GM19193 (cell line): ENCODE data around the gene GPX4.

ENCODE experiments used
- POLR2A ChIP-seq: IDR thresholded peaks from 4 replicates; pipeline ENCODE4 v1.6.1; 2011; ENCODE audit not compliant: insufficient read depth, insufficient read length; ENCODE audit errors: extremely low read depth

The GPX4 gene

GRCh38 chr19:1074544-1075283 is 29.1 kb upstream of the GPX4 start:
- no peak for TF ChIP-seq POLR2A

DNA sequence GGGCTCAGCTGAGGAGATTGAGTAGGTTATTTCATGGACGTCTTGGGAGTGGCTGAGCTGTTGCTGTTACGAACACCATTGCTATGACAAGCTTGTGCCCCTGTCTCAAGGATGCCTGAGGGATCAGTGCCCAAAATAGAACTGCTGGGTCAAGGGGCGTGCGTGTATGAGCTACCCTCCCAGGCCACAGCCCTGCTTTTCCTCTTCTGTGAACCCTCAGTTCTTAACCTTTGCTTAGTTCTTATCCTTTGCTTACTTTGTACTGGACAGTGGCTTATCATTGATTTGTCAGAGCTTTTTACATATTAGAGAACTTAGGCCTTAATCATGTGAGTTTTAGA is 27.8 kb upstream of the GPX4 start:
- TF ChIP-seq POLR2A: no peak

- no peak for TF ChIP-seq POLR2A
Measured at GRCh38 chr19:1076951-1077350, 26.8 kb upstream of the GPX4 start.

DNA sequence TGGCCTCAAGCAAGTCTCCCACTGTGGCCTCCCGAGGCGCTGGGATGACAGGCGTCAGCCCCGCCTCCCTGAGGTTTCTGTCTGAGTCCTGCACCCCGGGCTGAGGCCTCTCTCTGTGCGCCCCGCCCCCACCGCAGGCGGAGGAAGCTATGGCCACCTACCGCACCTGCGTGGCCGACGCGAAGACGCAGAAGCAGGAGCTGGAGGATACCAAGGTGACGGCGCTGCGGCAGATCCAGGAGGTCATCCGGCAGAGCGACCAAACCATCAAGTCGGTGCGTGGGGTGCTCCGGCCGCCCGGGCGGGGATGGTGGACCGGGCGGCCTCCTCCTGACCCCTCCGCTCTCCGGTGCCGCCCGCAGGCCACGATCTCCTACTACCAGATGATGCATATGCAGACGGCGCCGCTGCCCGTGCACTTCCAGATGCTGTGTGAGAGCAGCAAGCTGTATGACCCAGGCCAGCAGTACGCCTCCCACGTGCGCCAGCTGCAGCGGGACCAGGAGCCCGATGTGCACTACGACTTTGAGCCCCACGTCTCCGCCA is 24.2 kb upstream of the GPX4 start:
- TF ChIP-seq POLR2A: no peak

DNA sequence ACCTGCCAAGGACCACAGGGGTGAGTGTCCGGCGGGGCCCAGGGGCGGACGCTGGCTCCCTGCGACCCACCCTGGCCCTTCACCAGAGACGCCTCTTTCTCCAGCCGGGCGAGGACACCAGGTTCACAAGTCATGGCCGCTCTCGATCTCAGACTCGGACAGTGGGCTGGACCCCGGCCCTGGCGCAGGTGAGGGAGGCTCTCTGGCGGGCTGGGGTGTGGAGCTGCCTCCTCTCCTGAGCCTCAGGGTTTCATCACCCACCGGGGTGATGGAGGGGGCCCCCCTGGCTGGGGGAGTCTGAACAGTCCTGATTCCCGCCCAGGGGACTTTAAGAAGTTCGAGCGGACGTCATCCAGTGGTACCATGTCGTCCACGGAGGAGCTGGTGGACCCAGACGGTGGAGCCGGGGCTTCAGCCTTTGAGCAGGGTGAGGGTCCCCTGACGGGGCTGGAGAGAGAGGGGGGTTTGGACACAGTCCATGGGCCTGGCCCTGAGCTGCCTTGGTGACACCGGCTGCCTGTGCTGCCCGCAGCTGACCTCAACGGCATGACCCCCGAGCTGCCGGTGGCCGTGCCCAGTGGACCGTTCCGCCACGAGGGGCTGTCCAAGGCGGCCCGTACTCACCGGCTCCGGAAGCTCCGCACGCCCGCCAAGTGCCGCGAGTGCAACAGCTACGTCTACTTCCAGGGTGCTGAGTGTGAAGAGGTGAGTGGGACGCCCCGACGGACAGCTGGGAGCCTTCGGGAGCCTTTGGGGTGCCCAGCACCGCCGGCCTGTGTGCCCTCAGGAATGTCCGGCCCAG is 23.2 kb upstream of the GPX4 start:
- no peak for TF ChIP-seq POLR2A

- no peak for TF ChIP-seq POLR2A
Measured at GRCh38 chr19:1081301-1082164, 22.3 kb upstream of the GPX4 start.

DNA sequence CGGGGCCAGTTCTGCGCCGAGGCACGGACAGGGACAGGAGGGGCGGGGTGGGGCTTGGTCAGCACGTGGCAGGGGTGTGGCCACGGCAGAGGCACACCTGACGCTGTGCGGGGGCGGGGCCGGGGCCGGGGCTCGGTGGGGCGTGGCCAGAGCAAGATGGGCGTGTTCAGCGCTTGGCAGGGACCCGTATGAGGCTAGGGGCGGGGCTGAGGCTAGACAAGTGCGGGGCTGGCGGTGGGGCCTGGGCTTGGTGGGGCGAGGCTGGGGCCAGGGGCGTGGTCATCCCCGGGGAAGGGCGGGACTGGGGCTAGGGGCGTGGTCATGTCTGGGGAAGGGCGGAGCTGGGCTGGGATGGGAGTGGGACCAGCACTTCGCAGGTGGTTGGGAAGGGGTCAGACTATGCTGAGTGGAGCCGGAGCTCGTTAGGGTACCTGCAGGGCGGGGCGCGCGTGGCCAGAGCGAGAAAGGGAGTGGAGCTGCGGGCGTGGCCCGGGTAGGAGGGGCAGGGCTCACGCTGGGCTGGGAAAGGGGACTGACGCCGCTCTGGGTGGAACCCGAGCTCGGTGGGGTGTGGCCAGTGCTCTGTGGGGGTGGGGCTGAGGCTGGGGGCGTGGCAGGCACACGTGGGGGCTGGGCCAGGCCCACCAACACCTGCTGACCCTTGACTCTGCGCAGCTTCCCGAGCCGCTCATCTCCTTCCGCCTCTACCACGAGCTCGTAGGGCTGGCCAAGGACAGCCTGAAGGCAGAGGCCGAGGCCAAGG is 21.4 kb upstream of the GPX4 start:
- no peak for TF ChIP-seq POLR2A

DNA sequence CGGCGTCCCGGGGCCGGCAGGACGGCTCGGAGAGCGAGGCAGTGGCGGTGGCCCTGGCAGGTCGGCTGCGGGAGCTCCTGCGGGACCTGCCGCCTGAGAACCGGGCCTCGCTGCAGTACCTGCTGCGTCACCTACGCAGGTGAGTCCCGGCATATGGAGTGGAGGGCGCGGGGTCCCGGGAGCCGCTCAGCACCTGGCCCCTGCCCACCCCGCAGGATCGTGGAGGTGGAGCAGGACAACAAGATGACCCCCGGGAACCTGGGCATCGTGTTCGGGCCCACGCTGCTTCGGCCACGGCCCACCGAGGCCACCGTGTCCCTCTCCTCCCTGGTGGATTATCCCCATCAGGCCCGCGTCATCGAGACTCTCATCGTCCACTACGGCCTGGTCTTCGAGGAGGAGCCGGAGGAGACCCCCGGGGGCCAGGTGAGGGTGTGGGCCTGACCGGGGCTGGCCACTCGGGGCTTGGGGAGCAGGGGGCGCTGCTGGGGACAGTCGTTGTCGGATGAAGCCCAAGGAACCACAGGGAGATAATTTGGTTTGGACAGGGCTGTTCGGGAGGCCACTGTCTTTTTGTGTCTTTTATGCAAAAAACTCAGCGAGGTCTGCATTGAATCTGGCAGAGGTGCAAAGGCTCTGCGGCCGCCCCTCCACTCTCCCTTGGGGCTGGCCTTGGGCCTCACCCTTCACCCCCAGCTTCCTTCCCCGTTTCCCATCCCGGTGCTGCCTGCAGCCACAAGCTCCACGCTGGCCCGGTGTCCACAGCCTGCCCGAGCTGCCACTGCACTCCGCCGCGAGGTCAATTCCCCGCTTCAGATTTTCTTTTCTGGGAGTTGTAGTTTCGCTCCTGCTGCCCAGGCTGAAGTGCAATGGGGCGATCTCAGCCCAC is 20.6 kb upstream of the GPX4 start:
- no peak for TF ChIP-seq POLR2A

DNA sequence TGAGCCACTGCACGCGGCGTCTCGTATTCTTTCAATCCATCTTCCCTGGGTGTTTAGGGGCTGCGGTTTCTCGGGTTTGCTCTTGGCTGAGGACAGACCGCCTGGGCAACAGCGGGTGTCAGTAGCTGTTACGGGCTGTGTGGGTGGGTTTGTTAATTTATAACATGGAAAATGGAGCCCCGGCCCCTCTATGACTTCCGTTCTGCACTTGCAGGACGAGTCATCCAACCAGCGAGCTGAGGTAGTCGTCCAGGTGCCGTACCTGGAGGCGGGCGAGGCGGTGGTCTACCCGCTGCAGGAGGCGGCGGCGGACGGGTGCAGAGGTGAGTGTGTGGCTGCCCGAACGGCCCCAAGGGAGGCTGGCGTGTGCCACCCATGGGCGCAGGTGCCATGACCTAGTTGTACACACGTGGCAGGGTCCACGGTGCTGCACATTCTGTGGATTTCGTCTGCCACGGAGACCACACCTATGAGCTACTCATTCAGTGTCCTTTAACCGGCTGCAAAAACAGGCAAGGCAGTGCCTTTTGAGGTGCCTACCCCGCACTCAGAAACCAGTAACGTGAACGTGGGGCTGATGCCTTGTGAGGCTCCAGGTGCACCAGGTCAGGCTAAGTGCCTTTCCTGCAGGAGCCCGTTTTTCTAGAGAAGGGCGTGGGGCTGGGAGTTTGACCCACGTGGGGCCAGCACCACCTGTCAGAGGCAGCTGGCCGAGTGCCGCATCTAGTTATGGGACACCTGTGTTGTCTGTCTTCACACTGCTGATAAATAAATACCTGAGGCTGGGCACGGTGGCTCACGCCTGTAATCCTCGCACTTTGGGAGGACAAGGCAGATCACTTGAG is 19.5 kb upstream of the GPX4 start:
- TF ChIP-seq POLR2A: no peak

GRCh38 chr19:1085053-1085658 is 18.6 kb upstream of the GPX4 start:
- no peak for TF ChIP-seq POLR2A

GRCh38 chr19:1085676-1086442 is 17.9 kb upstream of the GPX4 start:
- TF ChIP-seq POLR2A: no peak
